ENCODE measurements around the gene POTEE.
"Not testable (repeated sequence)": the region's sequence is repeated elsewhere in the genome, so short reads cannot be mapped to it uniquely, and the experiment has no call there.

DNA sequence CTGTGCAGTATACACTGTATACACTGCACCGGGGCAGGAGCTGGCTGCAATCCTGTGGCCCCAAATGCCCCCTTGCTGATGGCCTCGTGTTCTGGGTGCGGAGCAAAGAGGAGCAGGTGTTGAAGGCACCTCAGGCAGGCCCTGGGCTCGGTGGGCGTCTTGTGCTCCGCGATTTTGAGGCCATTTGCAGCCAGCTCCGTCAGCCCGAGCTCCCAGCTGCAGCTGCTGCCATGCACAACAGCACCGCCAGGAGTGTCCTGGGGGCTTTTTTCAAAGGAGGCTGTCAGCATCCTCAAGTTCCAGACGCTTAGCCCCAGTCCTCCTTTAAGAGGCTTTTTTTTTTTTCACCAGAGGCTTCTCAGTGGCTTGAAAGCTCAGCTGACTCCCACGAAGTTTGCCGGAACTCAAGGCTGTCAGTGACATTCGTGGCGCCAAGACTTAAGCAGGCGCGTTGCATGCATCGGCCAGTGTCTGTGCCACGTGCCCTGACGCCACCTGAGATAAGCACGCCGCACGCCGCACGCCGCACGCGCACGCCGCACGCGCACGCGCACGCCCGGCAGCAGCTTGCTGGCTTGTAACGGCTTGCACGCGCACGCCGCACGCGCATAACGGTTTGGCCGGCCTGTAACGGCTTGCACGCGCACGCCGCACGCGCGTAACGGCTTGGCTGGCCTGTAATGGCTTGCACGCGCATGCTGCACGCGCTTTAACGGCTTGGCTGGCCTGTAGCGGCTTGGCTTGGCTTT, 8.1 kb downstream of the POTEE start:
- not testable (repeated sequence) for TF ChIP-seq MXI1 (IDR thresholded peaks at IDR 0.05; ENCODE audit: low read depth, low read length); POLR2AphosphoS5 (IDR thresholded peaks at IDR 0.05; ENCODE audit: low read length); POLR2A (IDR thresholded peaks at IDR 0.05; ENCODE audit: low read depth, low read length); EP300 (IDR thresholded peaks at IDR 0.05; ENCODE audit: borderline replicate concordance in 1 of 2, control insufficient read depth in 1 of 2, low read depth in 2 of 2, low read length in 2 of 2); HDAC2 (IDR thresholded peaks at IDR 0.05); RCOR1 (conservative IDR thresholded peaks at IDR 0.05; ENCODE audit: low read depth, low read length); YBX1 (IDR thresholded peaks at IDR 0.05); MYC (IDR thresholded peaks at IDR 0.05; ENCODE audit: insufficient read depth, insufficient read length, insufficient replicate concordance, low read length, severe bottlenecking); HDGF (IDR thresholded peaks at IDR 0.05); TCF12 (IDR thresholded peaks at IDR 0.05; ENCODE audit: low read depth, low read length); ZNF384 (IDR thresholded peaks at IDR 0.05; ENCODE audit: borderline replicate concordance, low read depth, low read length)
- TF ChIP-seq, protein P1, sequence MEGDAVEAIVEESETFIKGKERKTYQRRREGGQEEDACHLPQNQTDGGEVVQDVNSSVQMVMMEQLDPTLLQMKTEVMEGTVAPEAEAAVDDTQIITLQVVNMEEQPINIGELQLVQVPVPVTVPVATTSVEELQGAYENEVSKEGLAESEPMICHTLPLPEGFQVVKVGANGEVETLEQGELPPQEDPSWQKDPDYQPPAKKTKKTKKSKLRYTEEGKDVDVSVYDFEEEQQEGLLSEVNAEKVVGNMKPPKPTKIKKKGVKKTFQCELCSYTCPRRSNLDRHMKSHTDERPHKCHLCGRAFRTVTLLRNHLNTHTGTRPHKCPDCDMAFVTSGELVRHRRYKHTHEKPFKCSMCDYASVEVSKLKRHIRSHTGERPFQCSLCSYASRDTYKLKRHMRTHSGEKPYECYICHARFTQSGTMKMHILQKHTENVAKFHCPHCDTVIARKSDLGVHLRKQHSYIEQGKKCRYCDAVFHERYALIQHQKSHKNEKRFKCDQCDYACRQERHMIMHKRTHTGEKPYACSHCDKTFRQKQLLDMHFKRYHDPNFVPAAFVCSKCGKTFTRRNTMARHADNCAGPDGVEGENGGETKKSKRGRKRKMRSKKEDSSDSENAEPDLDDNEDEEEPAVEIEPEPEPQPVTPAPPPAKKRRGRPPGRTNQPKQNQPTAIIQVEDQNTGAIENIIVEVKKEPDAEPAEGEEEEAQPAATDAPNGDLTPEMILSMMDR (IDR thresholded peaks at IDR 0.05 in 2 of 3, conservative IDR thresholded peaks at IDR 0.05 in 1 of 3; ENCODE audit: control insufficient read depth in 2 of 3, extremely low read depth in 1 of 3, insufficient read depth in 1 of 3, low read depth in 3 of 3, low read length in 3 of 3), result not testable (repeated sequence)
- TF ChIP-seq, protein P2, sequence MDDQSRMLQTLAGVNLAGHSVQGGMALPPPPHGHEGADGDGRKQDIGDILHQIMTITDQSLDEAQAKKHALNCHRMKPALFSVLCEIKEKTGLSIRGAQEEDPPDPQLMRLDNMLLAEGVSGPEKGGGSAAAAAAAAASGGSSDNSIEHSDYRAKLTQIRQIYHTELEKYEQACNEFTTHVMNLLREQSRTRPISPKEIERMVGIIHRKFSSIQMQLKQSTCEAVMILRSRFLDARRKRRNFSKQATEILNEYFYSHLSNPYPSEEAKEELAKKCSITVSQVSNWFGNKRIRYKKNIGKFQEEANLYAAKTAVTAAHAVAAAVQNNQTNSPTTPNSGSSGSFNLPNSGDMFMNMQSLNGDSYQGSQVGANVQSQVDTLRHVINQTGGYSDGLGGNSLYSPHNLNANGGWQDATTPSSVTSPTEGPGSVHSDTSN (IDR thresholded peaks at IDR 0.05; ENCODE audit: insufficient replicate concordance, low read depth, low read length), result not testable (repeated sequence)
- TF ChIP-seq, protein P3, sequence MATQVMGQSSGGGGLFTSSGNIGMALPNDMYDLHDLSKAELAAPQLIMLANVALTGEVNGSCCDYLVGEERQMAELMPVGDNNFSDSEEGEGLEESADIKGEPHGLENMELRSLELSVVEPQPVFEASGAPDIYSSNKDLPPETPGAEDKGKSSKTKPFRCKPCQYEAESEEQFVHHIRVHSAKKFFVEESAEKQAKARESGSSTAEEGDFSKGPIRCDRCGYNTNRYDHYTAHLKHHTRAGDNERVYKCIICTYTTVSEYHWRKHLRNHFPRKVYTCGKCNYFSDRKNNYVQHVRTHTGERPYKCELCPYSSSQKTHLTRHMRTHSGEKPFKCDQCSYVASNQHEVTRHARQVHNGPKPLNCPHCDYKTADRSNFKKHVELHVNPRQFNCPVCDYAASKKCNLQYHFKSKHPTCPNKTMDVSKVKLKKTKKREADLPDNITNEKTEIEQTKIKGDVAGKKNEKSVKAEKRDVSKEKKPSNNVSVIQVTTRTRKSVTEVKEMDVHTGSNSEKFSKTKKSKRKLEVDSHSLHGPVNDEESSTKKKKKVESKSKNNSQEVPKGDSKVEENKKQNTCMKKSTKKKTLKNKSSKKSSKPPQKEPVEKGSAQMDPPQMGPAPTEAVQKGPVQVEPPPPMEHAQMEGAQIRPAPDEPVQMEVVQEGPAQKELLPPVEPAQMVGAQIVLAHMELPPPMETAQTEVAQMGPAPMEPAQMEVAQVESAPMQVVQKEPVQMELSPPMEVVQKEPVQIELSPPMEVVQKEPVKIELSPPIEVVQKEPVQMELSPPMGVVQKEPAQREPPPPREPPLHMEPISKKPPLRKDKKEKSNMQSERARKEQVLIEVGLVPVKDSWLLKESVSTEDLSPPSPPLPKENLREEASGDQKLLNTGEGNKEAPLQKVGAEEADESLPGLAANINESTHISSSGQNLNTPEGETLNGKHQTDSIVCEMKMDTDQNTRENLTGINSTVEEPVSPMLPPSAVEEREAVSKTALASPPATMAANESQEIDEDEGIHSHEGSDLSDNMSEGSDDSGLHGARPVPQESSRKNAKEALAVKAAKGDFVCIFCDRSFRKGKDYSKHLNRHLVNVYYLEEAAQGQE (IDR thresholded peaks at IDR 0.05; ENCODE audit: low read depth, low read length), result not testable (repeated sequence)

All from GM12878 (cell line).